MCF 10A (cell line): ENCODE data around the gene CLEC14A. TPM values are rescaled to one million over a fixed set of nuclear protein-coding genes. Genes with fewer than 3 reads are reported as not detected.

Source experiments
- BruUV-seq: library from RNA; stranded (reverse); fragments of 400-500 nt; replicated peaks from 2 replicates; lab custom pipeline; 2021; lab: Mats Ljungman, UMichigan
- CTCF ChIA-PET: fragments of 300-600 bp; sonication (Branson Sonifier 250); formaldehyde crosslinking; extraction: SDS; loops from one replicate; lab custom pipeline; 2021; ENCODE audit warnings: antibody characterized with exemption, inconsistent platforms; lab: Yijun Ruan, JAX
- POLR2A ChIA-PET: fragments of 300-600, 350-650 bp; sonication (Branson Sonifier 250); formaldehyde crosslinking; extraction: SDS; loops from one replicate; lab custom pipeline; 2020; ENCODE audit warnings: antibody characterized with exemption, inconsistent platforms; lab: Yijun Ruan, JAX
- DNase-seq: peaks from one replicate; pipeline ENCODE4 v3.0.0-alpha.2; 2018; ENCODE audit not compliant: unreplicated experiment
- H3K27ac Mint-ChIP-seq: one replicate; pipeline ENCODE4 v1.8.0; 2022; ENCODE audit warnings: mild to moderate bottlenecking, low read depth, mixed read lengths; ENCODE audit not compliant: unreplicated experiment
- H3K27me3 Mint-ChIP-seq: one replicate; pipeline ENCODE4 v1.8.0; 2022; ENCODE audit warnings: mixed read lengths; ENCODE audit not compliant: insufficient read depth, unreplicated experiment
- H3K36me3 Mint-ChIP-seq: one replicate; pipeline ENCODE4 v1.8.0; 2022; ENCODE audit warnings: mild to moderate bottlenecking, moderate library complexity, mixed read lengths; ENCODE audit not compliant: insufficient read depth, unreplicated experiment
- H3K4me1 Mint-ChIP-seq: one replicate; pipeline ENCODE4 v1.8.0; 2022; ENCODE audit warnings: mixed read lengths; ENCODE audit not compliant: insufficient read depth, unreplicated experiment
- H3K4me3 Mint-ChIP-seq: one replicate; pipeline ENCODE4 v1.8.0; 2022; ENCODE audit warnings: mild to moderate bottlenecking, moderate library complexity, mixed read lengths; ENCODE audit not compliant: unreplicated experiment
- H3K9me3 Mint-ChIP-seq: one replicate; pipeline ENCODE4 v1.8.0; 2022; ENCODE audit warnings: mixed read lengths; ENCODE audit not compliant: unreplicated experiment
- CTCF ChIP-seq: fragments of 200-600 bp; IDR thresholded peaks from one replicate; pipeline ENCODE4 v1.8.0; 2022; ENCODE audit warnings: antibody characterized with exemption, mild to moderate bottlenecking; ENCODE audit not compliant: unreplicated experiment
- intact Hi-C: fragments of 100-400 bp; cut with micrococcal nuclease; formaldehyde crosslinking; loops from 2 replicates; pipeline ENCODE4 v1.14.1; 2022
- total RNA-seq: library from RNA; stranded (reverse); gene quantifications from 2 replicates; pipeline ENCODE4 v1.2.3, GENCODE V29; 2022

CLEC14A gene
- total RNA-seq, 1 experiment from 2014 or later = not detected

DNA sequence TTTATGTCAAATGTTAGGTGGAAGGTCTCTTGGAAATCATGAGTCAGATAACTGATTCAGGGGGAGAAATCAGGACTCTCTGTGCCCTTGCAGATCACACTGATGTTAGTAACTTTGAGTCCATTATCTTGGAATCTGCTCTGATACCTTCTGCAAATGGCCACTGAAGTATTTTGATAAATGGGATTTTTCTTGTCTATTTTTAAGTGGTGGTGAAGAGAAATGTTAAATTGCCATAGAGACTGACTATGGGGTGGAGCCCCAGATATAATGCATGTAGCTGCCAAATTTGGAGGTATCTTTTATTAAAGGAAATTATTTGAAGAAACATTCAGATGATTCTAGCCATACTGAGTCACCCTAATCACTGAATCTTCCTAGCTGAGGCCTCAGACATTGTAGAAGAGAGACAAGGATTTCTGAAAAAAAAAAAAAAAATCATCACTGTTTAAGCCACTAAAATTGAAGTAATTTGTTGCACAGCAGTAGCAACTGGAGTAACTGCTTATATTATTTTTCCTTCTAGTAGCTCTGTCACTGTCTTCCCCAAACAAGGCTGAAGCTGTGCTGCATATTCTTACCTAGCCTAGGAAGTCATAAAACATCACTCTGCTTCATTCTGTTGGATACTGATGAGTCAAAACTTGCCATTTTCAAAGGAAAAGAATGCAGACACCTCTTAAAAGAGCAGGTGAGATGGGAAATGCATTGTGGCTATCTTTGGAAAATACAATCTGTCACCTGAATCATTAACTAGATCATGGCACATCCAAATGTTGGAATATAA, 36.0 kb upstream of the CLEC14A start:
- DNase-seq = no peak
- H3K4me1 Mint-ChIP-seq = peaks cover 35% of the 10 kb centered on the region
- H3K36me3 Mint-ChIP-seq = no peaks in the 10 kb centered on the region
- H3K27ac Mint-ChIP-seq = peak overlapping the region; percentile 76
- BruUV-seq = no TSS peak
- POLR2A ChIA-PET = interaction anchor here (0.9 to 1.7 kb wide), 2 partner anchors 92 to 725 kb away, joined by 4 to 8 read pairs; no protein-coding TSS in a partner anchor
- CTCF ChIA-PET = interaction anchor here (0.6 to 0.7 kb wide), 5 partner anchors 19 to 655 kb away, joined by 3 to 4 read pairs (median 4); no protein-coding TSS in a partner anchor
- H3K27me3 Mint-ChIP-seq = no peaks in the 10 kb centered on the region
- peaks cover 18% of the 10 kb centered on the region for H3K9me3 Mint-ChIP-seq
- no peak for TF ChIP-seq CTCF
- no peak overlapping the region for H3K4me3 Mint-ChIP-seq
- intact Hi-C loops = loop anchor here (1.0 to 2.0 kb wide), 2 partner anchors 14 to 47 kb away; no protein-coding TSS in a partner anchor

DNA sequence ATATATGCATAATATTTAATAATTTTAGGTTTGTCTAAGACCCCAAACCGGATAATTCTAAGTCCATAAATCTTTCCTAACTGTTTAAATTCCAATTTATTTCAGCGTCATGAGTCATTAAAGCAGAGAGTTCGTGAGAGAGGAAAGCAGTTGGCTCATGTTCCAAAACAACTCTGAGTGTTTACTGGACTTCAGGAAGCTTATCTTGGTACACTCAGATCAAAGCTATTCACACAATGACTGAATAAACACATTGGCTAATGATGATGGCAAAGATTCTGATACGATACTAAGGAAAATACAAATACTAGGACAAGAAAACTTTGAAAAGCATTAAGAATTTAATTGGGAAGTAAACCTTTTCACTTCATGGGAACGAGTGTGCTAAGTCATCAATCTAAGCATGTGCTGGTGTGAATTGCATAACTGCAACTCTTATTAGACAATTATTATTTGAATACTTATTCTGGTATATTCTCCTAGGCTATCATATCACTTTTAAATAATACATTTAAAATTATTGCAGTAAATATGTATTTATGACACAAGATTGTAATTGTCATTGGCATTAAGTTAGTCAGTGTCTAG, 34.8 kb upstream of the CLEC14A start:
- no TSS peak for BruUV-seq
- ChIA-PET POLR2A (interaction anchor here (0.9 to 1.7 kb wide), 4 partner anchors 10 to 91 kb away, joined by 3 to 8 read pairs (median 6); no protein-coding TSS in a partner anchor), CTCF (interaction anchor here (0.6 to 0.9 kb wide), 3 partner anchors 34 to 656 kb away, joined by 3 read pairs; no protein-coding TSS in a partner anchor)
- Mint-ChIP-seq H3K27me3 (no peaks in the 10 kb centered on the region), H3K4me3 (peak overlapping the region; percentile 13), H3K36me3 (no peaks in the 10 kb centered on the region), H3K9me3 (peaks cover 18% of the 10 kb centered on the region), H3K4me1 (peaks cover 46% of the 10 kb centered on the region), H3K27ac (peak overlapping the region; percentile 76)
- intact Hi-C loops = loop anchor here (1.0 to 2.0 kb wide), 2 partner anchors 16 to 48 kb away; no protein-coding TSS in a partner anchor
- peak; percentile 87 for DNase-seq
- no peak for TF ChIP-seq CTCF

GRCh38 chr14:38286452-38286851, 30.6 kb upstream of the CLEC14A start:
- CTCF ChIA-PET = interaction anchor here (1.0 to 1.2 kb wide), 2 partner anchors 26 to 383 kb away, joined by 3 read pairs; no protein-coding TSS in a partner anchor
- H3K27me3 Mint-ChIP-seq = no peaks in the 10 kb centered on the region
- peaks cover 33% of the 10 kb centered on the region for H3K9me3 Mint-ChIP-seq
- H3K4me1 Mint-ChIP-seq = peaks cover 44% of the 10 kb centered on the region
- intact Hi-C loops = no loop called here
- no peaks in the 10 kb centered on the region for H3K36me3 Mint-ChIP-seq
- H3K27ac Mint-ChIP-seq = peak overlapping the region; percentile 82
- peak; percentile 66 for DNase-seq
- no TSS peak for BruUV-seq
- H3K4me3 Mint-ChIP-seq = no peak overlapping the region
- TF ChIP-seq CTCF = no peak
- POLR2A ChIA-PET = no interaction called here

DNA sequence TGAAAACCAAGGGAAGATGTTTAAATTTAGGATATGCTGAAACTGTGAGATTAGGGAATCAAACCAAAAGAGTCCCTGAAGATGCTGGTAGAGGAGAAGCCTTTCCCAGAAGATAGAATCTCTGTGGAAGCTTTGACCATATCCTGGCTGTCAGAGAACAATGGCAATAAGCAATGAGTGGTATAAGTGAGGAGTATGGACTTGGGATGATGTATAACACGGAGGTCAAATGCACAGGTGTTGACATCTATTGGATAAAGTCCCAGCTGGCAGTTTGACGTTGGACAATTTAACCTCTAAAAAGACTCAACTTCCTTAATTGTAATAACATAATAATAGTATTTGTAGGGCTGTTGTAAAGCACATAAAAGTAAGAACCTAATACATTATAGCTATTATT, 30.1 kb upstream of the CLEC14A start:
- H3K4me3 Mint-ChIP-seq = no peak overlapping the region
- CTCF ChIA-PET = interaction anchor here (1.0 to 1.2 kb wide), 2 partner anchors 26 to 383 kb away, joined by 3 read pairs; no protein-coding TSS in a partner anchor
- peak overlapping the region; percentile 28 for H3K27ac Mint-ChIP-seq
- BruUV-seq = no TSS peak
- H3K27me3 Mint-ChIP-seq = no peaks in the 10 kb centered on the region
- peaks cover 40% of the 10 kb centered on the region for H3K4me1 Mint-ChIP-seq
- no peaks in the 10 kb centered on the region for H3K36me3 Mint-ChIP-seq
- POLR2A ChIA-PET = no interaction called here
- H3K9me3 Mint-ChIP-seq = peaks cover 33% of the 10 kb centered on the region
- TF ChIP-seq CTCF = no peak
- intact Hi-C loops = no loop called here
- DNase-seq = no peak
